Neural cell (in vitro differentiated cells): ENCODE results near the gene DUS2. TPM values are rescaled to one million over a fixed set of nuclear protein-coding genes. Genes with fewer than 3 reads are reported as not detected.

Experiments used
- H2AFZ ChIP-seq: fragments of 200-600, 300-800 bp; sonication (generic), shearing (Covaris generic); 2 replicates; pipeline ENCODE4 v1.6.0; 2014; ENCODE audit warnings: low read depth, mild to moderate bottlenecking, antibody characterized with exemption, low read length, moderate library complexity
- H3F3A ChIP-seq: fragments of 200-600 bp; shearing (Covaris generic); 2 replicates; pipeline ENCODE4 v1.6.1; 2016; ENCODE audit warnings: mild to moderate bottlenecking, moderate library complexity, mixed read lengths, antibody characterized with exemption, low read length; ENCODE audit not compliant: insufficient read depth, poor library complexity, severe bottlenecking
- H3K27ac ChIP-seq: fragments of 200-600, 300-800 bp; sonication (generic), shearing (Covaris generic); 2 replicates; pipeline ENCODE4 v1.5.1; 2014; ENCODE audit warnings: mild to moderate bottlenecking, low read length, moderate library complexity
- H3K27me3 ChIP-seq: fragments of 300-800, 200-600 bp; sonication (generic), shearing (Covaris generic); 2 replicates; pipeline ENCODE4 v1.6.0; 2014; ENCODE audit warnings: mild to moderate bottlenecking, low read depth, low read length, moderate library complexity; ENCODE audit not compliant: insufficient read depth
- H3K36me3 ChIP-seq: fragments of 300-800, 200-600 bp; sonication (generic), shearing (Covaris generic); 2 replicates; pipeline ENCODE4 v1.5.1; 2014; ENCODE audit warnings: mild to moderate bottlenecking, antibody characterized with exemption, low read length, moderate library complexity; ENCODE audit not compliant: insufficient read depth
- H3K4me2 ChIP-seq: fragments of 300-800, 200-600 bp; sonication (generic), shearing (Covaris generic); 2 replicates; pipeline ENCODE4 v1.6.0; 2014; ENCODE audit warnings: mild to moderate bottlenecking, low read length
- H3K4me3 ChIP-seq: fragments of 300-800, 200-600 bp; sonication (generic), shearing (Covaris generic); 2 replicates; pipeline ENCODE4 v1.5.1; 2014; ENCODE audit warnings: mild to moderate bottlenecking, low read length, moderate library complexity
- H3K79me2 ChIP-seq: fragments of 200-600 bp; shearing (Covaris generic); replicated peaks from 2 replicates; pipeline ENCODE4 v1.6.0; 2014; ENCODE audit warnings: mild to moderate bottlenecking, low read length, moderate library complexity; ENCODE audit not compliant: insufficient read depth
- H3K9ac ChIP-seq: fragments of 300-800, 200-600 bp; sonication (generic), shearing (Covaris generic); 2 replicates; pipeline ENCODE4 v1.6.1; 2016; ENCODE audit warnings: mild to moderate bottlenecking, low read length, mixed read lengths
- H3K9me2 ChIP-seq: fragments of 200-600 bp; shearing (Covaris generic); 2 replicates; pipeline ENCODE4 v1.6.1; 2016; ENCODE audit warnings: mild to moderate bottlenecking, low read length, mixed read lengths; ENCODE audit not compliant: insufficient read depth
- H3K9me3 ChIP-seq: fragments of 200-600, 300-800 bp; sonication (generic), shearing (Covaris generic); 2 replicates; pipeline ENCODE4 v1.6.1; 2016; ENCODE audit warnings: mild to moderate bottlenecking, mixed run types, low read length, moderate library complexity, mixed read lengths
- H4K20me1 ChIP-seq: fragments of 200-600 bp; shearing (Covaris generic); 2 replicates; pipeline ENCODE4 v1.6.1; 2016; ENCODE audit warnings: mild to moderate bottlenecking, mixed run types; ENCODE audit not compliant: insufficient read depth
- CTCF ChIP-seq: fragments of 450-650 bp; IDR thresholded peaks from 2 replicates; pipeline ENCODE4 v1.5.1; 2014; ENCODE audit warnings: antibody characterized with exemption, mild to moderate bottlenecking, moderate library complexity; ENCODE audit not compliant: poor library complexity, severe bottlenecking
- EP300 ChIP-seq: fragments of 450-650 bp; conservative IDR thresholded peaks from 2 replicates; pipeline ENCODE4 v1.6.1; 2014; ENCODE audit warnings: antibody characterized with exemption, mild to moderate bottlenecking, moderate library complexity; ENCODE audit not compliant: poor library complexity, severe bottlenecking
- EZH2 ChIP-seq: fragments of 200-600, 300-800 bp; shearing (Covaris generic), sonication (generic); IDR thresholded peaks from 2 replicates; pipeline ENCODE4 v1.6.1; 2014; ENCODE audit warnings: antibody characterized with exemption, low read length, borderline replicate concordance, mild to moderate bottlenecking; ENCODE audit not compliant: insufficient read depth, poor library complexity, severe bottlenecking
- MXI1 ChIP-seq: fragments of 450-650 bp; conservative IDR thresholded peaks from 2 replicates; pipeline ENCODE4 v1.6.1; 2014; ENCODE audit warnings: antibody characterized with exemption, mild to moderate bottlenecking; ENCODE audit not compliant: poor library complexity, severe bottlenecking
- POLR2AphosphoS5 ChIP-seq: IDR thresholded peaks from 2 replicates; pipeline ENCODE4 v1.6.1; 2012
- RAD21 ChIP-seq: fragments of 450-650 bp; conservative IDR thresholded peaks from 2 replicates; pipeline ENCODE4 v1.6.1; 2014; ENCODE audit warnings: antibody characterized with exemption, mild to moderate bottlenecking, moderate library complexity
- SMC3 ChIP-seq: fragments of 450-650 bp; conservative IDR thresholded peaks from 2 replicates; pipeline ENCODE4 v1.6.1; 2014; ENCODE audit warnings: antibody characterized with exemption, mild to moderate bottlenecking, moderate library complexity; ENCODE audit not compliant: poor library complexity
- TAF1 ChIP-seq: IDR thresholded peaks from 2 replicates; pipeline ENCODE4 v1.6.1; 2012; ENCODE audit warnings: low read depth
- polyA plus RNA-seq: library from polyadenylated mRNA; depleted of rRNA; stranded (reverse); fragments of >200 nt; gene quantifications from 2 replicates; pipeline ENCODE4 v1.2.3, GENCODE V29; 2014
- TF ChIP-seq, protein P1 (sequence below): IDR thresholded peaks from 2 replicates; pipeline ENCODE4 v1.6.1; 2012; ENCODE audit warnings: borderline replicate concordance

The DUS2 gene
- polyA plus RNA-seq, 1 donor from 2014 or later: 22.4 TPM

- TF ChIP-seq RAD21 (no peak), SMC3 (no peak), EP300 (no peak), CTCF (no peak), EZH2 (no peak), TAF1 (no peak), MXI1 (no peak), POLR2AphosphoS5 (no peak)
- TF ChIP-seq, protein P1, sequence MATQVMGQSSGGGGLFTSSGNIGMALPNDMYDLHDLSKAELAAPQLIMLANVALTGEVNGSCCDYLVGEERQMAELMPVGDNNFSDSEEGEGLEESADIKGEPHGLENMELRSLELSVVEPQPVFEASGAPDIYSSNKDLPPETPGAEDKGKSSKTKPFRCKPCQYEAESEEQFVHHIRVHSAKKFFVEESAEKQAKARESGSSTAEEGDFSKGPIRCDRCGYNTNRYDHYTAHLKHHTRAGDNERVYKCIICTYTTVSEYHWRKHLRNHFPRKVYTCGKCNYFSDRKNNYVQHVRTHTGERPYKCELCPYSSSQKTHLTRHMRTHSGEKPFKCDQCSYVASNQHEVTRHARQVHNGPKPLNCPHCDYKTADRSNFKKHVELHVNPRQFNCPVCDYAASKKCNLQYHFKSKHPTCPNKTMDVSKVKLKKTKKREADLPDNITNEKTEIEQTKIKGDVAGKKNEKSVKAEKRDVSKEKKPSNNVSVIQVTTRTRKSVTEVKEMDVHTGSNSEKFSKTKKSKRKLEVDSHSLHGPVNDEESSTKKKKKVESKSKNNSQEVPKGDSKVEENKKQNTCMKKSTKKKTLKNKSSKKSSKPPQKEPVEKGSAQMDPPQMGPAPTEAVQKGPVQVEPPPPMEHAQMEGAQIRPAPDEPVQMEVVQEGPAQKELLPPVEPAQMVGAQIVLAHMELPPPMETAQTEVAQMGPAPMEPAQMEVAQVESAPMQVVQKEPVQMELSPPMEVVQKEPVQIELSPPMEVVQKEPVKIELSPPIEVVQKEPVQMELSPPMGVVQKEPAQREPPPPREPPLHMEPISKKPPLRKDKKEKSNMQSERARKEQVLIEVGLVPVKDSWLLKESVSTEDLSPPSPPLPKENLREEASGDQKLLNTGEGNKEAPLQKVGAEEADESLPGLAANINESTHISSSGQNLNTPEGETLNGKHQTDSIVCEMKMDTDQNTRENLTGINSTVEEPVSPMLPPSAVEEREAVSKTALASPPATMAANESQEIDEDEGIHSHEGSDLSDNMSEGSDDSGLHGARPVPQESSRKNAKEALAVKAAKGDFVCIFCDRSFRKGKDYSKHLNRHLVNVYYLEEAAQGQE: no peak
- Histone ChIP-seq H3K4me3 (no peak overlapping the region), H3F3A (no peaks in the 10 kb centered on the region), H3K9ac (no peak overlapping the region), H4K20me1 (no peaks in the 10 kb centered on the region), H2AFZ (no peak overlapping the region), H3K36me3 (peaks cover 5% of the 10 kb centered on the region), H3K27ac (no peak overlapping the region), H3K79me2 (no peaks in the 10 kb centered on the region), H3K27me3 (no peaks in the 10 kb centered on the region), H3K9me2 (no peaks in the 10 kb centered on the region), H3K4me2 (no peak overlapping the region), H3K9me3 (no peaks in the 10 kb centered on the region)
Measured at GRCh38 chr16:68072038-68072695, 49.1 kb downstream of the DUS2 start.

DNA sequence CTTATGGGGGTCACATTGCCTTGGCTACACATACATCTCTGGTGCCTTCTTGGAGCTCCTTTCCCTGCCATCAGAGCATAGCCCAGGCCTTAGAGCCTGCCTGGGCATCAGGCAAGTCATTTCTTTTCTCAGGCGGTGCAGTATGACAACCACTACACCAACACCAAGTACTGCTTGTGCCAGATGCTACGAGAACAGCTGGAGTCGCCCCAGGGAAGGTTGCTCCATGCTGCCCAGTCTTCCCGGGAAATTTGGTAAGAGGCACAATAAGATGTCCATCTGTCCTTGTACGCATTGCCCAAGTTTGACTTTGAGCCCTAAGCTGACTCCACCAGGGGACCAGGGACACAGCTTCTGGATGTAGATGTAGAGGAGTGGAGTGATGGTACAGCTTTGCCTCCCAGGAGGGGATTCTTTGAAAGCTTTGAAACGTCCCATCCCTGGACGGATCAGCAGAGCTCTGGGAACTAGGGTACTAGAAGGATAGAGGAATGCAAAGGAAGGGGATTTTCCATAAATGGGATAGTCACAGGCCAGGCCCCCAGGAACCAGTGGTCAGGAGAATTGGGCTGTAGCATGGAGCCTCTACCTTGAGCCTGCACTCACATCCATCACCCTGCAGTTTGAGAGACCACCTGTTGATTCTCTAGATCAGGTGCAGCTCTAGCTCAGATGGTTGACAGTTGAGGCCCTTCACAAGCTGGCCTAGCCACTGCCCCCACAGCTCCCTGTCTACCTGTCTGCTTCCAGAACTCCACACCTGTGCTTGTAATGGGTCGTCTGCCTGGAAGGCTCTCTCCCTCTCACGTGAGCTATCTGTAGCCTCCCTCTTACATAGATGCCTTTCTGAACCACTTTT is 51.0 kb downstream of the DUS2 start:
- Histone ChIP-seq H3K36me3 (peaks cover 5% of the 10 kb centered on the region), H3K9me2 (no peaks in the 10 kb centered on the region), H3K9ac (no peak overlapping the region)

More for the DNA sequence above, 51.0 kb downstream of the DUS2 start:
- Histone ChIP-seq H2AFZ (no peak overlapping the region), H3K4me2 (no peak overlapping the region), H3K27me3 (no peaks in the 10 kb centered on the region), H3F3A (no peaks in the 10 kb centered on the region), H4K20me1 (no peaks in the 10 kb centered on the region), H3K9me3 (no peaks in the 10 kb centered on the region), H3K4me3 (no peak overlapping the region), H3K27ac (no peak overlapping the region), H3K79me2 (no peaks in the 10 kb centered on the region)
- TF ChIP-seq EP300 (no peak), RAD21 (no peak), TAF1 (no peak), SMC3 (no peak), EZH2 (no peak), MXI1 (no peak), CTCF (no peak), POLR2AphosphoS5 (no peak)
- TF ChIP-seq, protein P1: no peak
